GM23338 (cell line): ENCODE results near the gene HSPB9. TPM values are rescaled to one million over a fixed set of nuclear protein-coding genes. Genes with fewer than 3 reads are reported as not detected.

ENCODE experiments used
- ATAC-seq: fragments of 200-7000 bp; cut with Tn5 transposase; 3 replicates; pipeline ENCODE4 v1.9.1; 2020
- DNase-seq: peaks from one replicate; pipeline ENCODE4 v3.0.0-alpha.2; 2015; ENCODE audit warnings: low spot score
- H2AFZ ChIP-seq: fragments of 200-600 bp; sonication (generic); 2 replicates; pipeline ENCODE4 v1.8.0; 2016; ENCODE audit warnings: antibody characterized with exemption, mild to moderate bottlenecking, moderate library complexity
- H3F3A ChIP-seq: fragments of 200-600 bp; sonication (generic); replicated peaks from 2 replicates; pipeline ENCODE4 v1.8.0; 2017; ENCODE audit warnings: antibody characterized with exemption, mixed run types, low read depth
- H3K27ac ChIP-seq: fragments of 200-600 bp; sonication (generic); 2 replicates; pipeline ENCODE4 v1.6.1; 2016; ENCODE audit warnings: low read depth
- H3K27me3 ChIP-seq: fragments of 200-600 bp; sonication (generic); 2 replicates; pipeline ENCODE4 v1.8.0; 2016; ENCODE audit warnings: mild to moderate bottlenecking, mixed run types, moderate library complexity; ENCODE audit not compliant: insufficient read depth
- H3K36me3 ChIP-seq: fragments of 200-600 bp; sonication (generic); 2 replicates; pipeline ENCODE4 v1.8.0; 2016; ENCODE audit warnings: mild to moderate bottlenecking; ENCODE audit not compliant: insufficient read depth
- H3K4me1 ChIP-seq: fragments of 200-600 bp; sonication (generic); 2 replicates; pipeline ENCODE4 v1.8.0; 2016; ENCODE audit warnings: mild to moderate bottlenecking, moderate library complexity; ENCODE audit not compliant: insufficient read depth
- H3K4me2 ChIP-seq: fragments of 200-600 bp; sonication (generic); 2 replicates; pipeline ENCODE4 v1.7.1; 2017; ENCODE audit warnings: mixed run types
- H3K4me3 ChIP-seq: fragments of 200-600 bp; sonication (generic); 2 replicates; pipeline ENCODE4 v1.6.1; 2016; ENCODE audit warnings: mixed run types
- H3K79me2 ChIP-seq: fragments of 200-600 bp; sonication (generic); replicated peaks from 2 replicates; pipeline ENCODE4 v1.8.0; 2017; ENCODE audit warnings: mild to moderate bottlenecking; ENCODE audit not compliant: insufficient read depth
- H3K9me2 ChIP-seq: fragments of 200-600 bp; sonication (generic); 2 replicates; pipeline ENCODE4 v1.8.0; 2017; ENCODE audit not compliant: insufficient read depth
- H4K20me1 ChIP-seq: fragments of 200-600 bp; sonication (generic); replicated peaks from 2 replicates; pipeline ENCODE4 v1.8.0; 2017; ENCODE audit warnings: mild to moderate bottlenecking; ENCODE audit not compliant: insufficient read depth
- H3K27ac Mint-ChIP-seq: 2 replicates; pipeline ENCODE4 v1.8.0; 2020; ENCODE audit warnings: inconsistent platforms, mild to moderate bottlenecking, moderate library complexity, mixed read lengths
- H3K27me3 Mint-ChIP-seq: 3 replicates; pipeline ENCODE4 v1.8.0; 2022; ENCODE audit warnings: low read depth, mild to moderate bottlenecking, moderate library complexity, mixed read lengths, inconsistent platforms; ENCODE audit not compliant: insufficient read depth, poor library complexity
- H3K36me3 Mint-ChIP-seq: 3 replicates; pipeline ENCODE4 v1.8.0; 2021; ENCODE audit warnings: low read depth, mild to moderate bottlenecking, inconsistent platforms, moderate library complexity, mixed read lengths
- H3K4me1 Mint-ChIP-seq: 3 replicates; pipeline ENCODE4 v1.8.0; 2020; ENCODE audit warnings: mild to moderate bottlenecking, inconsistent platforms, mixed read lengths
- H3K4me3 Mint-ChIP-seq: 3 replicates; pipeline ENCODE4 v1.8.0; 2021; ENCODE audit warnings: moderate library complexity, mild to moderate bottlenecking, inconsistent platforms, mixed read lengths
- H3K9me3 Mint-ChIP-seq: 3 replicates; pipeline ENCODE4 v1.8.0; 2020; ENCODE audit warnings: moderate library complexity, mild to moderate bottlenecking, inconsistent platforms, mixed read lengths
- CREB1 ChIP-seq: fragments of 250-450 bp; sonication (Bioruptor Pico); IDR thresholded peaks from 2 replicates; pipeline ENCODE4 v1.5.0; 2020; ENCODE audit warnings: low read depth, mild to moderate bottlenecking, moderate library complexity
- EZH2 ChIP-seq: fragments of 200-600 bp; sonication (generic); IDR thresholded peaks from one replicate; pipeline ENCODE4 v1.8.0; 2017; ENCODE audit warnings: antibody characterized with exemption, mild to moderate bottlenecking, low read depth; ENCODE audit not compliant: unreplicated experiment
- EZH2phosphoT487 ChIP-seq: fragments of 200-600 bp; sonication (generic); IDR thresholded peaks from one replicate; pipeline ENCODE4 v1.8.1; 2018; ENCODE audit warnings: antibody characterized with exemption; ENCODE audit not compliant: unreplicated experiment
- JUNB ChIP-seq: IDR thresholded peaks from one replicate; pipeline ENCODE4 v1.6.1; 2016; ENCODE audit warnings: antibody characterized with exemption; ENCODE audit not compliant: unreplicated experiment
- NANOG ChIP-seq: IDR thresholded peaks from 2 replicates; pipeline ENCODE4 v1.6.1; 2016; ENCODE audit warnings: antibody characterized with exemption, borderline replicate concordance
- POLR2AphosphoS5 ChIP-seq: IDR thresholded peaks from 2 replicates; pipeline ENCODE4 v1.6.1; 2016; ENCODE audit warnings: antibody characterized with exemption, low read depth
- STAT1 ChIP-seq: IDR thresholded peaks from one replicate; pipeline ENCODE4 v1.6.1; 2016; ENCODE audit warnings: antibody characterized with exemption; ENCODE audit not compliant: unreplicated experiment
- ZNF114 ChIP-seq: fragments of 250-450 bp; sonication (Bioruptor Pico); IDR thresholded peaks from 2 replicates; pipeline ENCODE4 v1.5.0; 2020; ENCODE audit warnings: mild to moderate bottlenecking, moderate library complexity
- ZNF331 ChIP-seq: fragments of 250-450 bp; sonication (Bioruptor Pico); IDR thresholded peaks from 2 replicates; pipeline ENCODE4 v1.5.0; 2020; ENCODE audit warnings: low read depth, mild to moderate bottlenecking, moderate library complexity
- polyA plus RNA-seq: library from polyadenylated mRNA; unstranded; fragments of >200 nt; fragmentation: Nextera tagmentation; extraction: Ambion mirVana; gene quantifications from 2 replicates; pipeline ENCODE4 v1.2.1, GENCODE V29; 2016
- total RNA-seq: library from RNA; depleted of rRNA; stranded (reverse); fragments of >200 nt; shearing (Covaris generic); gene quantifications from 2 replicates; pipeline ENCODE4 v1.2.3, GENCODE V29; 2014
- TF ChIP-seq, protein P1 (sequence below): fragments of 250-450 bp; sonication (Bioruptor Pico); IDR thresholded peaks from 2 replicates; pipeline ENCODE4 v1.5.0; 2020; ENCODE audit warnings: mild to moderate bottlenecking, moderate library complexity
- TF ChIP-seq, protein P2 (sequence below), 2 experiments: fragments of 200-600 bp in 1 of 2; sonication (generic) in 1 of 2; conservative IDR thresholded peaks; 2 replicates each; pipeline versions ENCODE4 v1.5.1 to v1.6.1; 2016 to 2017; ENCODE audit warnings: antibody characterized with exemption in 2 of 2, low read depth in 2 of 2, mild to moderate bottlenecking in 2 of 2, moderate library complexity in 1 of 2
- TF ChIP-seq, protein P3 (sequence below): IDR thresholded peaks from one replicate; pipeline ENCODE4 v1.6.1; 2018; ENCODE audit warnings: antibody characterized with exemption; ENCODE audit not compliant: unreplicated experiment
- TF ChIP-seq, protein P4 (sequence below): IDR thresholded peaks from 2 replicates; pipeline ENCODE4 v1.6.1; 2016; ENCODE audit warnings: antibody characterized with exemption

Gene HSPB9
- total and polyA plus RNA-seq, 2 experiments from 2014 or later, result 0.31 to 0.52 TPM

DNA sequence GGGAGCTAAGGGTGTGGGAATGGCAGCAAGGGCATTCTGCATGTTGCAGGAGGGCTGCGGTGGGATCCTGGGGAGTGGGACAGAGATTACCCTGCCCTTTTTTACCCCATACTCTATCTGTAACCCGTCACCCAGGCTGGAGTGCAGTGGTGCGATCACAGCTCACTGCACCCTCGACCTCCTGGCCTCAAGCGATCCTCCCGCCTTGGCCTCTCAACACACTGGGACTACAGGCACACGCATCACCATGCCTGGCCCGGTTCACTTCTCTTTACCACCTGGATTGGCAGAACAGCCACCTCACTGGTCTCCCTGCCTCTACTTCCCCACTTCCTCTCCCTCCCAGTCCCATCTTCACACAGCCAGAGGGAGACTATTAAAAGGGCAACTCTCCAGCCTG is 33.9 kb upstream of the HSPB9 start:
- Histone ChIP-seq H3K4me3 (no peak overlapping the region), H3K9me2 (no peaks in the 10 kb centered on the region), H3F3A (no peaks in the 10 kb centered on the region), H3K4me1 (0 out of 2 replicates have a peak, but pooled peaks cover 4% of the 10 kb centered on the region), H4K20me1 (no peaks in the 10 kb centered on the region), H3K27me3 (no peaks in the 10 kb centered on the region), H3K36me3 (no peaks in the 10 kb centered on the region), H3K27ac (no peak overlapping the region), H3K79me2 (no peaks in the 10 kb centered on the region), H3K4me2 (no peak overlapping the region), H2AFZ (0 out of 2 replicates have a peak overlapping the region, but pooled peaks have one; percentile 52)
- peaks cover 2% of the 10 kb centered on the region for H3K27me3 Mint-ChIP-seq
- TF ChIP-seq, protein P1, sequence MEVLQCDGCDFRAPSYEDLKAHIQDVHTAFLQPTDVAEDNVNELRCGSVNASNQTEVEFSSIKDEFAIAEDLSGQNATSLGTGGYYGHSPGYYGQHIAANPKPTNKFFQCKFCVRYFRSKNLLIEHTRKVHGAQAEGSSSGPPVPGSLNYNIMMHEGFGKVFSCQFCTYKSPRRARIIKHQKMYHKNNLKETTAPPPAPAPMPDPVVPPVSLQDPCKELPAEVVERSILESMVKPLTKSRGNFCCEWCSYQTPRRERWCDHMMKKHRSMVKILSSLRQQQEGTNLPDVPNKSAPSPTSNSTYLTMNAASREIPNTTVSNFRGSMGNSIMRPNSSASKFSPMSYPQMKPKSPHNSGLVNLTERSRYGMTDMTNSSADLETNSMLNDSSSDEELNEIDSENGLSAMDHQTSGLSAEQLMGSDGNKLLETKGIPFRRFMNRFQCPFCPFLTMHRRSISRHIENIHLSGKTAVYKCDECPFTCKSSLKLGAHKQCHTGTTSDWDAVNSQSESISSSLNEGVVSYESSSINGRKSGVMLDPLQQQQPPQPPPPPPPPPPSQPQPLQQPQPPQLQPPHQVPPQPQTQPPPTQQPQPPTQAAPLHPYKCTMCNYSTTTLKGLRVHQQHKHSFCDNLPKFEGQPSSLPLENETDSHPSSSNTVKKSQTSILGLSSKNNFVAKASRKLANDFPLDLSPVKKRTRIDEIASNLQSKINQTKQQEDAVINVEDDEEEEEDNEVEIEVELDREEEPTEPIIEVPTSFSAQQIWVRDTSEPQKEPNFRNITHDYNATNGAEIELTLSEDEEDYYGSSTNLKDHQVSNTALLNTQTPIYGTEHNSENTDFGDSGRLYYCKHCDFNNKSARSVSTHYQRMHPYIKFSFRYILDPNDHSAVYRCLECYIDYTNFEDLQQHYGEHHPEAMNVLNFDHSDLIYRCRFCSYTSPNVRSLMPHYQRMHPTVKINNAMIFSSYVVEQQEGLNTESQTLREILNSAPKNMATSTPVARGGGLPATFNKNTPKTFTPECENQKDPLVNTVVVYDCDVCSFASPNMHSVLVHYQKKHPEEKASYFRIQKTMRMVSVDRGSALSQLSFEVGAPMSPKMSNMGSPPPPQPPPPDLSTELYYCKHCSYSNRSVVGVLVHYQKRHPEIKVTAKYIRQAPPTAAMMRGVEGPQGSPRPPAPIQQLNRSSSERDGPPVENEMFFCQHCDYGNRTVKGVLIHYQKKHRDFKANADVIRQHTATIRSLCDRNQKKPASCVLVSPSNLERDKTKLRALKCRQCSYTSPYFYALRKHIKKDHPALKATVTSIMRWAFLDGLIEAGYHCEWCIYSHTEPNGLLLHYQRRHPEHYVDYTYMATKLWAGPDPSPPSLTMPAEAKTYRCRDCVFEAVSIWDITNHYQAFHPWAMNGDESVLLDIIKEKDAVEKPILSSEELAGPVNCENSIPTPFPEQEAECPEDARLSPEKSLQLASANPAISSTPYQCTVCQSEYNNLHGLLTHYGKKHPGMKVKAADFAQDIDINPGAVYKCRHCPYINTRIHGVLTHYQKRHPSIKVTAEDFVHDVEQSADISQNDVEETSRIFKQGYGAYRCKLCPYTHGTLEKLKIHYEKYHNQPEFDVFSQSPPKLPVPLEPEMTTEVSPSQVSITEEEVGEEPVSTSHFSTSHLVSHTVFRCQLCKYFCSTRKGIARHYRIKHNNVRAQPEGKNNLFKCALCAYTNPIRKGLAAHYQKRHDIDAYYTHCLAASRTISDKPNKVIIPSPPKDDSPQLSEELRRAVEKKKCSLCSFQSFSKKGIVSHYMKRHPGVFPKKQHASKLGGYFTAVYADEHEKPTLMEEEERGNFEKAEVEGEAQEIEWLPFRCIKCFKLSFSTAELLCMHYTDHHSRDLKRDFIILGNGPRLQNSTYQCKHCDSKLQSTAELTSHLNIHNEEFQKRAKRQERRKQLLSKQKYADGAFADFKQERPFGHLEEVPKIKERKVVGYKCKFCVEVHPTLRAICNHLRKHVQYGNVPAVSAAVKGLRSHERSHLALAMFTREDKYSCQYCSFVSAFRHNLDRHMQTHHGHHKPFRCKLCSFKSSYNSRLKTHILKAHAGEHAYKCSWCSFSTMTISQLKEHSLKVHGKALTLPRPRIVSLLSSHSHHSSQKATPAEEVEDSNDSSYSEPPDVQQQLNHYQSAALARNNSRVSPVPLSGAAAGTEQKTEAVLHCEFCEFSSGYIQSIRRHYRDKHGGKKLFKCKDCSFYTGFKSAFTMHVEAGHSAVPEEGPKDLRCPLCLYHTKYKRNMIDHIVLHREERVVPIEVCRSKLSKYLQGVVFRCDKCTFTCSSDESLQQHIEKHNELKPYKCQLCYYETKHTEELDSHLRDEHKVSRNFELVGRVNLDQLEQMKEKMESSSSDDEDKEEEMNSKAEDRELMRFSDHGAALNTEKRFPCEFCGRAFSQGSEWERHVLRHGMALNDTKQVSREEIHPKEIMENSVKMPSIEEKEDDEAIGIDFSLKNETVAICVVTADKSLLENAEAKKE (CRISPR knock-in tag), result no peak
- TF ChIP-seq, protein P2, sequence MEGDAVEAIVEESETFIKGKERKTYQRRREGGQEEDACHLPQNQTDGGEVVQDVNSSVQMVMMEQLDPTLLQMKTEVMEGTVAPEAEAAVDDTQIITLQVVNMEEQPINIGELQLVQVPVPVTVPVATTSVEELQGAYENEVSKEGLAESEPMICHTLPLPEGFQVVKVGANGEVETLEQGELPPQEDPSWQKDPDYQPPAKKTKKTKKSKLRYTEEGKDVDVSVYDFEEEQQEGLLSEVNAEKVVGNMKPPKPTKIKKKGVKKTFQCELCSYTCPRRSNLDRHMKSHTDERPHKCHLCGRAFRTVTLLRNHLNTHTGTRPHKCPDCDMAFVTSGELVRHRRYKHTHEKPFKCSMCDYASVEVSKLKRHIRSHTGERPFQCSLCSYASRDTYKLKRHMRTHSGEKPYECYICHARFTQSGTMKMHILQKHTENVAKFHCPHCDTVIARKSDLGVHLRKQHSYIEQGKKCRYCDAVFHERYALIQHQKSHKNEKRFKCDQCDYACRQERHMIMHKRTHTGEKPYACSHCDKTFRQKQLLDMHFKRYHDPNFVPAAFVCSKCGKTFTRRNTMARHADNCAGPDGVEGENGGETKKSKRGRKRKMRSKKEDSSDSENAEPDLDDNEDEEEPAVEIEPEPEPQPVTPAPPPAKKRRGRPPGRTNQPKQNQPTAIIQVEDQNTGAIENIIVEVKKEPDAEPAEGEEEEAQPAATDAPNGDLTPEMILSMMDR (conservative IDR thresholded peaks at IDR 0.05; ENCODE audit: low read depth in 2 of 2), result no peak
- TF ChIP-seq CREB1, result no peak
- no peak for TF ChIP-seq EZH2
- TF ChIP-seq POLR2AphosphoS5, result no peak
- TF ChIP-seq, protein P3, sequence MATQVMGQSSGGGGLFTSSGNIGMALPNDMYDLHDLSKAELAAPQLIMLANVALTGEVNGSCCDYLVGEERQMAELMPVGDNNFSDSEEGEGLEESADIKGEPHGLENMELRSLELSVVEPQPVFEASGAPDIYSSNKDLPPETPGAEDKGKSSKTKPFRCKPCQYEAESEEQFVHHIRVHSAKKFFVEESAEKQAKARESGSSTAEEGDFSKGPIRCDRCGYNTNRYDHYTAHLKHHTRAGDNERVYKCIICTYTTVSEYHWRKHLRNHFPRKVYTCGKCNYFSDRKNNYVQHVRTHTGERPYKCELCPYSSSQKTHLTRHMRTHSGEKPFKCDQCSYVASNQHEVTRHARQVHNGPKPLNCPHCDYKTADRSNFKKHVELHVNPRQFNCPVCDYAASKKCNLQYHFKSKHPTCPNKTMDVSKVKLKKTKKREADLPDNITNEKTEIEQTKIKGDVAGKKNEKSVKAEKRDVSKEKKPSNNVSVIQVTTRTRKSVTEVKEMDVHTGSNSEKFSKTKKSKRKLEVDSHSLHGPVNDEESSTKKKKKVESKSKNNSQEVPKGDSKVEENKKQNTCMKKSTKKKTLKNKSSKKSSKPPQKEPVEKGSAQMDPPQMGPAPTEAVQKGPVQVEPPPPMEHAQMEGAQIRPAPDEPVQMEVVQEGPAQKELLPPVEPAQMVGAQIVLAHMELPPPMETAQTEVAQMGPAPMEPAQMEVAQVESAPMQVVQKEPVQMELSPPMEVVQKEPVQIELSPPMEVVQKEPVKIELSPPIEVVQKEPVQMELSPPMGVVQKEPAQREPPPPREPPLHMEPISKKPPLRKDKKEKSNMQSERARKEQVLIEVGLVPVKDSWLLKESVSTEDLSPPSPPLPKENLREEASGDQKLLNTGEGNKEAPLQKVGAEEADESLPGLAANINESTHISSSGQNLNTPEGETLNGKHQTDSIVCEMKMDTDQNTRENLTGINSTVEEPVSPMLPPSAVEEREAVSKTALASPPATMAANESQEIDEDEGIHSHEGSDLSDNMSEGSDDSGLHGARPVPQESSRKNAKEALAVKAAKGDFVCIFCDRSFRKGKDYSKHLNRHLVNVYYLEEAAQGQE, result no peak
- no peak for TF ChIP-seq EZH2phosphoT487
- no peak for TF ChIP-seq ZNF331
- TF ChIP-seq STAT1, result no peak
- no peak for TF ChIP-seq JUNB
- no peak for TF ChIP-seq ZNF114 (CRISPR knock-in tag)
- no peak for TF ChIP-seq NANOG
- TF ChIP-seq, protein P4, sequence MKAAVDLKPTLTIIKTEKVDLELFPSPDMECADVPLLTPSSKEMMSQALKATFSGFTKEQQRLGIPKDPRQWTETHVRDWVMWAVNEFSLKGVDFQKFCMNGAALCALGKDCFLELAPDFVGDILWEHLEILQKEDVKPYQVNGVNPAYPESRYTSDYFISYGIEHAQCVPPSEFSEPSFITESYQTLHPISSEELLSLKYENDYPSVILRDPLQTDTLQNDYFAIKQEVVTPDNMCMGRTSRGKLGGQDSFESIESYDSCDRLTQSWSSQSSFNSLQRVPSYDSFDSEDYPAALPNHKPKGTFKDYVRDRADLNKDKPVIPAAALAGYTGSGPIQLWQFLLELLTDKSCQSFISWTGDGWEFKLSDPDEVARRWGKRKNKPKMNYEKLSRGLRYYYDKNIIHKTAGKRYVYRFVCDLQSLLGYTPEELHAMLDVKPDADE, result no peak
- DNase-seq (no peak), ATAC-seq (no peak)
- H3K27ac Mint-ChIP-seq, result no peak overlapping the region
- peaks cover 15% of the 10 kb centered on the region for H3K4me1 Mint-ChIP-seq
- H3K9me3 Mint-ChIP-seq, result no peaks in the 10 kb centered on the region
- no peak overlapping the region for H3K4me3 Mint-ChIP-seq
- H3K36me3 Mint-ChIP-seq, result no peaks in the 10 kb centered on the region
